HepG2 (cell line): ENCODE data around the gene SLC2A2. TPM values are rescaled to one million over a fixed set of nuclear protein-coding genes. Genes with fewer than 3 reads are reported as not detected.

Experiments
- ATF3 ChIP-seq: sonication (generic); formaldehyde crosslinking; IDR thresholded peaks from 2 replicates; pipeline ENCODE4 v1.4.0; 2020; ENCODE audit warnings: missing genetic modification reagents
- DBP ChIP-seq: sonication (generic); formaldehyde crosslinking; IDR thresholded peaks from 2 replicates; pipeline ENCODE4 v1.4.0; 2020; ENCODE audit warnings: missing genetic modification reagents; ENCODE audit errors: not compliant biosample characterization
- ETS1 ChIP-seq: sonication (generic); formaldehyde crosslinking; IDR thresholded peaks from 2 replicates; pipeline ENCODE4 v1.4.0; 2020; ENCODE audit warnings: missing genetic modification reagents
- FOXP4 ChIP-seq: sonication (generic); formaldehyde crosslinking; IDR thresholded peaks from 2 replicates; pipeline ENCODE4 v1.4.0; 2020; ENCODE audit warnings: missing genetic modification reagents
- JDP2 ChIP-seq: sonication (generic); formaldehyde crosslinking; IDR thresholded peaks from 2 replicates; pipeline ENCODE4 v1.8.1; 2022; ENCODE audit warnings: missing genetic modification reagents, borderline replicate concordance
- NFRKB ChIP-seq: fragments of 450-650 bp; IDR thresholded peaks from 2 replicates; pipeline ENCODE4 v1.6.1; 2017
- PITX1 ChIP-seq: sonication (generic); formaldehyde crosslinking; IDR thresholded peaks from 2 replicates; pipeline ENCODE4 v1.5.1; 2020; ENCODE audit warnings: mild to moderate bottlenecking, missing genetic modification reagents
- SNAI1 ChIP-seq: sonication (generic); formaldehyde crosslinking; IDR thresholded peaks from 2 replicates; pipeline ENCODE4 v1.5.0; 2020; ENCODE audit warnings: mild to moderate bottlenecking, missing genetic modification reagents, borderline replicate concordance
- SOX5 ChIP-seq: IDR thresholded peaks from 2 replicates; pipeline ENCODE4 v1.6.1; 2016; ENCODE audit warnings: borderline replicate concordance
- SP1 ChIP-seq, 2 experiments: fragments of 450-650 bp in 1 of 2; sonication (generic) in 1 of 2; formaldehyde crosslinking in 1 of 2; IDR thresholded peaks; 2 replicates each; pipeline versions ENCODE4 v1.4.0 to v1.6.1; 2016 to 2020; ENCODE audit warnings: missing genetic modification reagents in 1 of 2
- STAG1 ChIP-seq: sonication (generic); formaldehyde crosslinking; IDR thresholded peaks from 2 replicates; pipeline ENCODE4 v1.4.0; 2020; ENCODE audit warnings: missing genetic modification reagents
- TMF1 ChIP-seq: sonication (generic); formaldehyde crosslinking; IDR thresholded peaks from 2 replicates; pipeline ENCODE4 v1.8.1; 2022; ENCODE audit warnings: low read depth, missing genetic modification reagents
- TOE1 ChIP-seq: sonication (generic); formaldehyde crosslinking; IDR thresholded peaks from 2 replicates; pipeline ENCODE4 v1.4.0; 2020; ENCODE audit warnings: mild to moderate bottlenecking, missing genetic modification reagents
- YEATS2 ChIP-seq: sonication (generic); formaldehyde crosslinking; IDR thresholded peaks from 2 replicates; pipeline ENCODE4 v1.4.0; 2020; ENCODE audit warnings: missing genetic modification reagents, borderline replicate concordance
- ZBTB26 ChIP-seq: IDR thresholded peaks from 2 replicates; pipeline ENCODE4 v1.6.1; 2016; ENCODE audit warnings: missing compliant biosample characterization, missing genetic modification reagents, borderline replicate concordance
- ZBTB43 ChIP-seq: sonication (generic); formaldehyde crosslinking; conservative IDR thresholded peaks from 2 replicates; pipeline ENCODE4 v1.4.0; 2020; ENCODE audit warnings: missing genetic modification reagents
- ZFP90 ChIP-seq: sonication (generic); formaldehyde crosslinking; IDR thresholded peaks from 2 replicates; pipeline ENCODE4 v1.8.0; 2022; ENCODE audit warnings: missing genetic modification reagents, mild to moderate bottlenecking, inconsistent platforms, borderline replicate concordance
- ZNF563 ChIP-seq: sonication (generic); formaldehyde crosslinking; IDR thresholded peaks from 2 replicates; pipeline ENCODE4 v1.8.0; 2022; ENCODE audit warnings: mild to moderate bottlenecking, moderate library complexity, missing genetic modification reagents
- ZNF576 ChIP-seq: sonication (generic); formaldehyde crosslinking; IDR thresholded peaks from 2 replicates; pipeline ENCODE4 v1.4.0; 2020; ENCODE audit warnings: mild to moderate bottlenecking, missing genetic modification reagents
- ZNF780A ChIP-seq: sonication (generic); formaldehyde crosslinking; IDR thresholded peaks from 2 replicates; pipeline ENCODE4 v1.8.0; 2022; ENCODE audit warnings: mild to moderate bottlenecking, missing genetic modification reagents, moderate library complexity
- ZNF792 ChIP-seq: IDR thresholded peaks from 2 replicates; pipeline ENCODE4 v1.6.1; 2016
- ZSCAN21 ChIP-seq: sonication (generic); formaldehyde crosslinking; IDR thresholded peaks from 2 replicates; pipeline ENCODE4 v1.8.0; 2022; ENCODE audit warnings: mild to moderate bottlenecking, missing genetic modification reagents, moderate library complexity, borderline replicate concordance
- polyA plus RNA-seq, 8 experiments: library from polyadenylated mRNA; depleted of rRNA in 3 of 8; stranded (reverse) in 7 of 8; unstranded in 1 of 8; fragments of >200 nt; fragmentation: Illumina TruSeq in 4 of 8; extraction: Trizol in 4 of 8; gene quantifications; 2 replicates each; pipeline versions ENCODE4 v1.2.1 to v1.2.3, GENCODE V29; 2011 to 2016; ENCODE audit warnings: low read depth in 4 of 8, missing spikeins in 1 of 8, mixed read lengths in 1 of 8; ENCODE audit not compliant: insufficient read depth in 1 of 8
- total RNA-seq, 5 experiments: library from RNA; depleted of rRNA; stranded (reverse); fragments of >200 nt; fragmentation: Illumina TruSeq; extraction: Trizol; gene quantifications; 2 replicates each; pipeline ENCODE4 v1.2.3, GENCODE V29; 2016; ENCODE audit warnings: low read depth in 1 of 5

SLC2A2 gene
- total and polyA plus RNA-seq, 2 of the 13 experiments (the other 11 are each of a cell fraction or from before 2014, with no cell fraction given), result 19.5 to 23.2 TPM

GRCh38 chr3:170997961-170998913, 28.3 kb downstream of the SLC2A2 start (continued):
- TF ChIP-seq ZSCAN21 (CRISPR knock-in tag) (no peak), DBP (CRISPR knock-in tag) (no peak), SNAI1 (CRISPR knock-in tag) (no peak), ZNF563 (CRISPR knock-in tag) (no peak), TOE1 (CRISPR knock-in tag) (0 out of 2 replicates have a peak, but pooled peaks have one; percentile 42), ZBTB26 (CRISPR knock-in tag) (no peak), TMF1 (CRISPR knock-in tag) (no peak), ZNF576 (CRISPR knock-in tag) (no peak), FOXP4 (CRISPR knock-in tag) (peak; percentile 84), PITX1 (CRISPR knock-in tag) (peak; percentile 40; the same call in 1 of the 2 replicates), ZFP90 (CRISPR knock-in tag) (0 out of 2 replicates have a peak, but pooled peaks have one; percentile 32), NFRKB (no peak), YEATS2 (CRISPR knock-in tag) (no peak), SOX5 (peak; percentile 81), ZNF792 (no peak), STAG1 (CRISPR knock-in tag) (peak; percentile 21), ZBTB43 (CRISPR knock-in tag) (peak; percentile 86), ATF3 (CRISPR knock-in tag) (no peak), ETS1 (CRISPR knock-in tag) (no peak), ZNF780A (CRISPR knock-in tag) (no peak), JDP2 (no peak), SP1 (IDR thresholded peaks at IDR 0.05) (no peak), SP1 (CRISPR knock-in tag; IDR thresholded peaks at IDR 0.05) (no peak)
